Natural killer cell (primary cell): ENCODE results near the gene S100A4. TPM values are rescaled to one million over a fixed set of nuclear protein-coding genes. Genes with fewer than 3 reads are reported as not detected.
"Not testable (repeated sequence)": the region's sequence is repeated elsewhere in the genome, so short reads cannot be mapped to it uniquely, and the experiment has no call there.

Source experiments
- ATAC-seq, 3 donors: fragments of 150-1000 bp in 2 of 3; fragments of 200-7000 bp in 1 of 3; cut with Tn5 transposase; 1 replicate in 1 of 3; 2 replicates in 2 of 3; pipeline ENCODE4 v1.10.0; 2021; ENCODE audit warnings: mild to moderate bottlenecking in 2 of 3, moderate library complexity in 2 of 3
- DNase-seq, 2 donors: peaks; one replicate each; pipeline versions ENCODE4 v3.0.0 to v3.0.0-alpha.2; 2013 to 2021; ENCODE audit warnings: mixed read lengths in 1 of 2
- H3K27ac ChIP-seq: one replicate; pipeline ENCODE4 v1.5.1; 2013; ENCODE audit warnings: mild to moderate bottlenecking, low read length
- H3K27me3 ChIP-seq: one replicate; pipeline ENCODE4 v1.6.1; 2013; ENCODE audit warnings: low read length; ENCODE audit not compliant: control insufficient read depth, insufficient read depth
- H3K36me3 ChIP-seq: one replicate; pipeline ENCODE4 v1.6.1; 2013; ENCODE audit warnings: low read length; ENCODE audit not compliant: control insufficient read depth, insufficient read depth
- H3K4me1 ChIP-seq: one replicate; pipeline ENCODE4 v1.6.1; 2013; ENCODE audit warnings: low read length; ENCODE audit not compliant: control insufficient read depth, insufficient read depth
- H3K4me3 ChIP-seq: one replicate; pipeline ENCODE4 v1.5.1; 2013; ENCODE audit warnings: low read length
- H3K9me3 ChIP-seq: one replicate; pipeline ENCODE4 v1.6.1; 2013; ENCODE audit warnings: low read length; ENCODE audit not compliant: control insufficient read depth, insufficient read depth
- H3K27ac Mint-ChIP-seq, 2 donors: one replicate each; pipeline ENCODE4 v1.8.0; 2022; ENCODE audit warnings: mild to moderate bottlenecking in 2 of 2, mixed read lengths in 2 of 2, moderate library complexity in 1 of 2
- H3K27me3 Mint-ChIP-seq, 2 donors: one replicate each; pipeline ENCODE4 v1.8.0; 2022; ENCODE audit warnings: low read depth in 2 of 2, mixed read lengths in 2 of 2
- H3K36me3 Mint-ChIP-seq: one replicate; pipeline ENCODE4 v1.8.0; 2022; ENCODE audit warnings: mixed read lengths
- H3K4me1 Mint-ChIP-seq, 2 donors: one replicate each; pipeline ENCODE4 v1.8.0; 2022; ENCODE audit warnings: mixed read lengths in 2 of 2
- H3K4me3 Mint-ChIP-seq: one replicate; pipeline ENCODE4 v1.8.0; 2022; ENCODE audit warnings: mild to moderate bottlenecking, moderate library complexity, mixed read lengths
- H3K9me3 Mint-ChIP-seq, 2 donors: one replicate each; pipeline ENCODE4 v1.8.0; 2022; ENCODE audit warnings: mixed read lengths in 2 of 2
- CTCF ChIP-seq: fragments of 200-600 bp; IDR thresholded peaks from one replicate; pipeline ENCODE4 v1.8.0; 2022; ENCODE audit warnings: antibody characterized with exemption
- WGBS: methylation state at CpG from one replicate; pipeline ENCODE4 v1.1.7; 2013; ENCODE audit warnings: missing lambda C conversion rate; ENCODE audit not compliant: insufficient coverage; 5-methylcytosine and 5-hydroxymethylcytosine counted together
- intact Hi-C: fragments of 100-400 bp; cut with micrococcal nuclease; formaldehyde crosslinking; loops from one replicate; pipeline ENCODE4 v1.14.2; 2022
- total RNA-seq, 4 donors: library from RNA; stranded (reverse); fragments of 120-200 nt in 1 of 4; gene quantifications; one replicate each; pipeline versions ENCODE4 v1.2.3 to v1.2.4, GENCODE V29; 2013 to 2022

Gene S100A4
- total RNA-seq, 3 donors from 2014 or later (not counting 1 experiment from before 2014, with no cell fraction given): 509 to 689 (median 597) TPM

GRCh38 chr1:153587314-153587713 is 41.7 kb upstream of the S100A4 start:
- no peaks in the 10 kb centered on the region for H3K36me3 Mint-ChIP-seq
- H3K4me3 ChIP-seq: no peak overlapping the region
- DNase-seq (no peak), ATAC-seq (no peak)
- H3K4me1 ChIP-seq: no peaks in the 10 kb centered on the region
- peaks cover 17 to 19% of the 10 kb centered on the region in 2 donors for H3K27me3 Mint-ChIP-seq
- H3K4me1 Mint-ChIP-seq: no peaks in the 10 kb centered on the region
- H3K36me3 ChIP-seq: no peaks in the 10 kb centered on the region
- H3K27ac Mint-ChIP-seq: no peak overlapping the region
- no peaks in the 10 kb centered on the region for H3K9me3 ChIP-seq
- intact Hi-C loops: no loop called here
- H3K27me3 ChIP-seq: no peaks in the 10 kb centered on the region
- no peak for TF ChIP-seq CTCF
- H3K27ac ChIP-seq: no peak overlapping the region
- no peaks in the 10 kb centered on the region for H3K9me3 Mint-ChIP-seq
- 77% methylated on average over 4 of the region's 5 CpGs for WGBS
- H3K4me3 Mint-ChIP-seq: no peak overlapping the region

- intact Hi-C loops: no loop called here
- Histone ChIP-seq H3K27me3 (no peaks in the 10 kb centered on the region), H3K4me3 (no peak overlapping the region), H3K9me3 (no peaks in the 10 kb centered on the region), H3K4me1 (no peaks in the 10 kb centered on the region), H3K36me3 (no peaks in the 10 kb centered on the region), H3K27ac (no peak overlapping the region)
- ATAC-seq: no peak
- DNase-seq: no peak
- WGBS: 86% methylated on average over 1 of the region's 1 CpG
- Mint-ChIP-seq H3K4me1 (no peaks in the 10 kb centered on the region), H3K36me3 (no peaks in the 10 kb centered on the region), H3K27me3 (peaks cover 17 to 19% of the 10 kb centered on the region in 2 donors), H3K27ac (no peak overlapping the region), H3K9me3 (no peaks in the 10 kb centered on the region), H3K4me3 (no peak overlapping the region)
- no peak for TF ChIP-seq CTCF
Measured at GRCh38 chr1:153586347-153586746, 40.7 kb upstream of the S100A4 start.

GRCh38 chr1:153585006-153585405 is 39.4 kb upstream of the S100A4 start:
- Mint-ChIP-seq H3K36me3 (no peaks in the 10 kb centered on the region), H3K27ac (no peak overlapping the region), H3K4me3 (no peak overlapping the region), H3K9me3 (no peaks in the 10 kb centered on the region), H3K4me1 (no peaks in the 10 kb centered on the region), H3K27me3 (peaks cover 17 to 19% of the 10 kb centered on the region in 2 donors)
- ATAC-seq (no peak), DNase-seq (no peak)
- Histone ChIP-seq H3K9me3 (no peaks in the 10 kb centered on the region), H3K36me3 (no peaks in the 10 kb centered on the region), H3K27ac (no peak overlapping the region), H3K27me3 (no peaks in the 10 kb centered on the region), H3K4me1 (no peaks in the 10 kb centered on the region), H3K4me3 (no peak overlapping the region)
- no peak for TF ChIP-seq CTCF
- intact Hi-C loops: no loop called here
- WGBS: 100% methylated on average over 1 of the region's 1 CpG

GRCh38 chr1:153583976-153584375 is 38.4 kb upstream of the S100A4 start:
- Histone ChIP-seq H3K9me3 (no peaks in the 10 kb centered on the region), H3K4me3 (no peak overlapping the region), H3K27ac (no peak overlapping the region), H3K36me3 (no peaks in the 10 kb centered on the region), H3K27me3 (no peaks in the 10 kb centered on the region), H3K4me1 (no peaks in the 10 kb centered on the region)
- peaks cover 21 to 22% of the 10 kb centered on the region in 2 donors for H3K27me3 Mint-ChIP-seq
- H3K4me3 Mint-ChIP-seq: no peak overlapping the region
- H3K4me1 Mint-ChIP-seq: no peaks in the 10 kb centered on the region
- intact Hi-C loops: no loop called here
- no peak for ATAC-seq
- no peak for DNase-seq
- no peaks in the 10 kb centered on the region for H3K36me3 Mint-ChIP-seq
- TF ChIP-seq CTCF: no peak
- H3K27ac Mint-ChIP-seq: no peak overlapping the region
- H3K9me3 Mint-ChIP-seq: no peaks in the 10 kb centered on the region
- 66% methylated on average over 2 of the region's 2 CpGs for WGBS

- H3K27ac ChIP-seq, H3K4me3 ChIP-seq, intact Hi-C loops, H3K27ac Mint-ChIP-seq, DNase-seq, H3K4me1 Mint-ChIP-seq, H3K9me3 Mint-ChIP-seq, H3K4me3 Mint-ChIP-seq, ATAC-seq, H3K36me3 ChIP-seq, H3K4me1 ChIP-seq, H3K36me3 Mint-ChIP-seq, H3K27me3 ChIP-seq, H3K9me3 ChIP-seq: not testable (repeated sequence)
- peaks cover 21 to 24% of the 10 kb centered on the region in 2 donors for H3K27me3 Mint-ChIP-seq
- 83% methylated on average over 1 of the region's 3 CpGs for WGBS
Measured at GRCh38 chr1:153583514-153583913, 37.9 kb upstream of the S100A4 start.
